ENCODE results near the gene KCNIP4.

GRCh38 chr4:21032089-21032645 is 916.4 kb downstream of the KCNIP4 start:
- TF ChIP-seq CTCF (IDR thresholded peaks at IDR 0.05) (no peak), POLR2A (IDR thresholded peaks at IDR 0.05) (no peak)
